K562 (cell line): ENCODE results near the gene LNPEP. TPM values are rescaled to one million over a fixed set of nuclear protein-coding genes. Genes with fewer than 3 reads are reported as not detected.

Experiments
- ATAC-seq: fragments of 200-7000 bp; cut with Tn5 transposase; 3 replicates; pipeline ENCODE4 v1.9.1; 2020; ENCODE audit warnings: moderate library complexity
- BruUV-seq: library from RNA; stranded (reverse); fragments of 400-500 nt; replicated peaks from 2 replicates; lab custom pipeline; 2021; lab: Mats Ljungman, UMichigan
- CTCF ChIA-PET: fragments of 300-600 bp; formaldehyde crosslinking; extraction: SDS; loops from one replicate; lab custom pipeline; 2021; ENCODE audit warnings: low intra/inter-chr PET ratio; lab: Yijun Ruan, JAX
- POLR2A ChIA-PET: fragments of 300-600, 350-650 bp; sonication (Branson Sonifier 250); formaldehyde crosslinking; extraction: SDS; loops from one replicate; lab custom pipeline; 2021; ENCODE audit warnings: antibody characterized with exemption, inconsistent platforms; lab: Yijun Ruan, JAX
- DNase-seq, 4 experiments: peaks; one replicate each; pipeline versions ENCODE4 v3.0.0 to v3.0.0-alpha.2; 2011 to 2018; ENCODE audit warnings: low spot score in 3 of 4, mixed read lengths in 3 of 4; ENCODE audit errors: extremely low read depth in 1 of 4
- FAIRE-seq: peaks from 2 replicates; lab custom pipeline; 2011; peaks lifted over from hg19 to GRCh38; lab: Jason Lieb, UNC
- H2AFZ ChIP-seq: 2 replicates; pipeline ENCODE4 v1.6.0; 2011; ENCODE audit warnings: low read depth, low read length, control low read depth, inconsistent platforms
- H3K27ac ChIP-seq: fragments of 200-600 bp; 3 replicates; pipeline ENCODE4 v1.8.0; 2011; ENCODE audit warnings: low read depth, mild to moderate bottlenecking, control low read depth, inconsistent platforms, low read length, moderate library complexity, mixed read lengths; ENCODE audit errors: extremely low read depth
- H3K27me3 ChIP-seq, 2 experiments: fragments of 300-600 bp in 1 of 2; 2 replicates in 1 of 2; 3 replicates in 1 of 2; pipeline versions ENCODE4 v1.6.0 to v1.8.0; 2011; ENCODE audit warnings: inconsistent platforms in 2 of 2, low read length in 2 of 2, mild to moderate bottlenecking in 1 of 2, mixed read lengths in 1 of 2, moderate library complexity in 1 of 2; ENCODE audit not compliant: control insufficient read depth in 2 of 2, insufficient read depth in 2 of 2
- H3K36me3 ChIP-seq: fragments of 300-600 bp; 3 replicates; pipeline ENCODE4 v1.8.0; 2011; ENCODE audit warnings: mild to moderate bottlenecking, low read length, inconsistent platforms; ENCODE audit not compliant: control insufficient read depth, insufficient read depth
- H3K4me1 ChIP-seq, 2 experiments: fragments of 200-600 bp in 1 of 2; replicated peaks in 1 of 2; 2 replicates in 1 of 2; 3 replicates in 1 of 2; pipeline versions ENCODE4 v1.5.1 to v1.8.0; 2011; ENCODE audit warnings: inconsistent platforms in 2 of 2, low read length in 2 of 2, mild to moderate bottlenecking in 1 of 2, mixed read lengths in 1 of 2, moderate library complexity in 1 of 2; ENCODE audit not compliant: control insufficient read depth in 2 of 2, insufficient read depth in 2 of 2
- H3K4me2 ChIP-seq: 2 replicates; pipeline ENCODE4 v1.6.1; 2011; ENCODE audit warnings: low read length, control low read depth, inconsistent platforms, mixed read lengths; ENCODE audit not compliant: insufficient read depth
- H3K4me3 ChIP-seq: fragments of 200-600 bp; sonication (generic), shearing (Covaris generic); 2 replicates; pipeline ENCODE4 v1.5.1; 2016; ENCODE audit warnings: control low read depth, inconsistent platforms
- H3K79me2 ChIP-seq: fragments of 200-600 bp; 3 replicates; pipeline ENCODE4 v1.8.0; 2011; ENCODE audit warnings: low read length, inconsistent platforms; ENCODE audit not compliant: control insufficient read depth, insufficient read depth
- H3K9ac ChIP-seq, 2 experiments: 2 replicates each; pipeline versions ENCODE4 v1.6.0 to v1.6.1; 2011; ENCODE audit warnings: low read depth in 2 of 2, low read length in 2 of 2, control low read depth in 1 of 2, inconsistent platforms in 1 of 2, mild to moderate bottlenecking in 1 of 2, mixed read lengths in 1 of 2; ENCODE audit not compliant: insufficient read depth in 1 of 2
- H3K9me1 ChIP-seq: one replicate; pipeline ENCODE4 v1.6.0; 2011; ENCODE audit warnings: inconsistent platforms, mild to moderate bottlenecking, low read length, moderate library complexity; ENCODE audit not compliant: control insufficient read depth, insufficient read depth
- H3K9me3 ChIP-seq: replicated peaks from 2 replicates; pipeline ENCODE4 v1.5.1; 2011; ENCODE audit warnings: low read depth, low read length, inconsistent platforms; ENCODE audit not compliant: control insufficient read depth, insufficient read depth
- H4K20me1 ChIP-seq: replicated peaks from 2 replicates; pipeline ENCODE4 v1.6.1; 2011; ENCODE audit warnings: low read length, inconsistent platforms, mixed read lengths; ENCODE audit not compliant: control insufficient read depth, insufficient read depth
- BHLHE40 ChIP-seq: IDR thresholded peaks from 2 replicates; pipeline ENCODE4 v1.6.1; 2011; ENCODE audit warnings: low read length, improper control_type of control experiment
- ETS2 ChIP-seq: IDR thresholded peaks from 2 replicates; pipeline ENCODE4 v1.6.1; 2016; ENCODE audit warnings: borderline replicate concordance, missing genetic modification characterization, mild to moderate bottlenecking, moderate library complexity, missing compliant biosample characterization; ENCODE audit not compliant: poor library complexity, severe bottlenecking
- GTF2E2 ChIP-seq: fragments of 200-800 bp; sonication (Bioruptor generic); IDR thresholded peaks from 2 replicates; pipeline ENCODE4 v1.6.1; 2016; ENCODE audit warnings: missing genetic modification characterization, missing compliant biosample characterization
- ZNF121 ChIP-seq: sonication (generic); formaldehyde crosslinking; conservative IDR thresholded peaks from 2 replicates; pipeline ENCODE4 v1.8.0; 2022; ENCODE audit warnings: missing genetic modification reagents
- WGBS: fragments of 100-300 bp; shearing (Covaris generic); methylation state at CpG from one replicate; pipeline ENCODE4 v1.1.6; 2016; ENCODE audit warnings: low coverage, mixed read lengths; ENCODE audit not compliant: insufficient coverage; ENCODE audit errors: missing lambda C conversion rate; 5-methylcytosine and 5-hydroxymethylcytosine counted together
- in situ Hi-C: fragments of 300-500 bp; cut with MboI; formaldehyde crosslinking; loops from 4 replicates; pipeline ENCODE4 v1.15.0; 2018; ENCODE audit warnings: inconsistent platforms, mixed read lengths
- intact Hi-C: fragments of 100-400 bp; cut with micrococcal nuclease; formaldehyde crosslinking; loops from 2 replicates; pipeline ENCODE4 v1.14.2; 2022
- polyA plus RNA-seq, 8 experiments: library from polyadenylated mRNA; depleted of rRNA in 4 of 8; stranded (reverse) in 5 of 8; unstranded in 3 of 8; fragments of >200 nt; fragmentation: Nextera tagmentation in 2 of 8; fragmentation: Illumina TruSeq in 1 of 8; extraction: Ambion mirVana in 2 of 8; extraction: Trizol in 1 of 8; gene quantifications; 2 replicates each; pipeline versions ENCODE4 v1.2.1 to v1.2.3, GENCODE V29; 2011 to 2014; ENCODE audit warnings: inconsistent platforms in 1 of 8, missing spikeins in 1 of 8
- total RNA-seq, 7 experiments: library from RNA; depleted of rRNA in 6 of 7; stranded (reverse); fragments of >200 nt in 6 of 7; fragmentation: Illumina TruSeq in 2 of 7; extraction: Trizol in 2 of 7; gene quantifications; 2 replicates each; pipeline versions ENCODE4 v1.2.1 to v1.2.3, GENCODE V29; 2011 to 2021; ENCODE audit warnings: low replicate concordance in 1 of 7

The LNPEP gene
- total and polyA plus RNA-seq, 9 of the 15 experiments (the other 6 are each of a cell fraction or from before 2014, with no cell fraction given) = 2.6 to 27.9 (median 11.2) TPM

DNA sequence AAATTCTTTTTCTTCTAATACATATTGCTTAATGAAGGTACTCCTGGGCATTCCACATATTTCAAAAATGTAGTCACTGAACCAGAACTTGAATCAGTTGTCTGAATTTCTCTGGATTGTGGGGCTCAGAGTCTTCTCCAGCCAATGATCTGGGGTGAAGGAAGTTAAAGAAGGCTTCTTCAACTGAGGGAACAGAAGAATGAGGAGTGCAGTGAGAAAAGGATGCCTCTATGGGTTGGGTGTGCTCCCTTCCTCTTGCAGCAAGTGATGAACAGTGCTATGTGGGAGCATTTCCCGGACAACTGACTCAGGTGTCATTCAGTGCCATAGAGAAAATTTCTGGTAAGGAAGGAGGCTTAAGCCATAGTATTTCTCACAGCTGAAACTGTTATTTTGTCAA, 7.9 kb downstream of the LNPEP start (continued):
- TF ChIP-seq GTF2E2 (tag) = no peak

DNA sequence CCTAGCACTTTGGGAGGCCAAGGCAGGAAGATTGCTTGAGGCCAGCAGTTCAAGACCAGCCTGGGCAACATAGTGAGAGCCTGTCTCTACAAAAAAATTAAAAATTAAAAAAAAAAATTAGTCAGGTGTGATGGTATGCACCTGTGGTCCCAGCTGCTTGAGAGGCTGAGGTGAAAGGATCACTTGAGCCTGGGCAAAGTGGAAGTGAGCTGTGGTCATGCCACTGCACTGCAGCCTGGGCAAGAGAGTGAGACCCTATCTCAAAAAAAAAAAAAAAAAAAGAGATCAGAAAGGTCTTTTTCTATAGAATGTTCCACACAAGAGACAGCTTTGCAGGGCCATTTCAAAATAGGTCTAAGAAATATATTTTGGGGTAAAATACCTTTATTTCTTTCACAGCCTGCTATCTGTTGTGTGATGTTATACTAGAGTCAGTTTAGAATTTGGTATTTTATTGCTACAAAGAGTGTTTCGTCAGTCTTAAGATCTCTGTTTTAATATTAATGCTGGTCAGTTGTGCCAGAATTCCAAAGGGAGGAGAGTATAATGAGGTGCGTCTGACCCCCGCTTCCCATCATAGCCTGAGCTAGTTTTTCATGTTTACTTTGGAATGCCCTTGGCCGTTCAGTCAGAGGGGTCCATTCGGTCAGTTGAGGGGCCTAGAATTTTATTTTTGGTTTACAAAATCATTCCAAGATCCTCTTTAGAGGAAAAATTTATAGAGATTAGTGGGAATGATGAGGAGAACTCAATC, 9.4 kb downstream of the LNPEP start:
- H3K79me2 ChIP-seq = peaks cover 60% of the 10 kb centered on the region
- FAIRE-seq (no peak), ATAC-seq (no peak), DNase-seq (no peak)
- ChIA-PET POLR2A (interaction anchor here (0.9 to 1.1 kb wide), 2 partner anchors 12 to 137 kb away, joined by 3 to 5 read pairs; partner anchors contain the start of gene ERAP1), CTCF (no interaction called here)
- no TSS peak for BruUV-seq
- peaks cover 0 to 3% of the 10 kb centered on the region in 2 experiments; a peak in 1 of 5 replicates for H3K4me1 ChIP-seq
- H4K20me1 ChIP-seq = no peaks in the 10 kb centered on the region
- no peak overlapping the region for H2AFZ ChIP-seq
- peaks cover 6% of the 10 kb centered on the region; the same call in 1 of the 3 replicates for H3K36me3 ChIP-seq
- no peaks in the 10 kb centered on the region for H3K27me3 ChIP-seq
- no peak overlapping the region for H3K4me2 ChIP-seq
- no peak overlapping the region for H3K9ac ChIP-seq
- TF ChIP-seq ZNF121 (CRISPR knock-in tag) (peak; percentile 57), BHLHE40 (no peak), ETS2 (no peak)
- in situ Hi-C loops (no loop called here), intact Hi-C loops (no loop called here)
- WGBS = 90% methylated on average over 5 of the region's 5 CpGs
- H3K9me1 ChIP-seq = no peaks in the 10 kb centered on the region
- H3K4me3 ChIP-seq = no peak overlapping the region
- no peak overlapping the region for H3K27ac ChIP-seq
- no peaks in the 10 kb centered on the region for H3K9me3 ChIP-seq
